KOPT-K1 (cell line): ENCODE measurements around the gene OLIG2.

Experiments used
- H3K27ac ChIP-seq: fragments of 200-600 bp; sonication (generic); 2 replicates; pipeline ENCODE4 v1.5.1; 2016; ENCODE audit warnings: antibody characterized with exemption, mild to moderate bottlenecking, low read depth, low read length; ENCODE audit not compliant: poor library complexity, severe bottlenecking
- H3K36me3 ChIP-seq: fragments of 200-600 bp; sonication (generic); 2 replicates; pipeline ENCODE4 v1.5.1; 2017; ENCODE audit warnings: antibody characterized with exemption, mild to moderate bottlenecking, low read length, moderate library complexity; ENCODE audit not compliant: insufficient read depth
- H3K9me3 ChIP-seq: fragments of 200-600 bp; sonication (generic); 2 replicates; pipeline ENCODE4 v1.5.1; 2017; ENCODE audit warnings: antibody characterized with exemption, low read length, mild to moderate bottlenecking; ENCODE audit not compliant: insufficient read depth, poor library complexity, severe bottlenecking

OLIG2 gene

DNA sequence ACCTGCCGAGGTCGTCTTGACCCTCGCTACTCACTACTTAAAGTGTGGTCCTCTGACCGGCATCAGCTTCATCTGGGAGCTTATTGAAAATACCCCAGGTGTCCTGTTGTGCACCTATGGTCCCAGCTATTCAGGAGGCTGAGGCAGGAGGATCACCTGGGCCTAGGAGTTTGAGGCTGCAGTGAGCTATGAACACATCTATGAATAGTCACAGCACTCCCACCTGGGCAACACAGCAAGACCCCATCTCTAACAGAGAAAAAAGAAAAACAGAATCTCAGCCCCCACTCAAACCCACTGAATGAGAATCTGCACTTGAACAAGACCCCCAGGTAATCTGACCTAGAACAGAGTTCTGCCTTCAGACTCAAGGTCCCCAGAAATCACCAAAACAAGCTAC lies 35.5 kb downstream of the OLIG2 start:
- H3K27ac ChIP-seq: no peak overlapping the region
- no peaks in the 10 kb centered on the region for H3K9me3 ChIP-seq
- H3K36me3 ChIP-seq: no peaks in the 10 kb centered on the region

DNA sequence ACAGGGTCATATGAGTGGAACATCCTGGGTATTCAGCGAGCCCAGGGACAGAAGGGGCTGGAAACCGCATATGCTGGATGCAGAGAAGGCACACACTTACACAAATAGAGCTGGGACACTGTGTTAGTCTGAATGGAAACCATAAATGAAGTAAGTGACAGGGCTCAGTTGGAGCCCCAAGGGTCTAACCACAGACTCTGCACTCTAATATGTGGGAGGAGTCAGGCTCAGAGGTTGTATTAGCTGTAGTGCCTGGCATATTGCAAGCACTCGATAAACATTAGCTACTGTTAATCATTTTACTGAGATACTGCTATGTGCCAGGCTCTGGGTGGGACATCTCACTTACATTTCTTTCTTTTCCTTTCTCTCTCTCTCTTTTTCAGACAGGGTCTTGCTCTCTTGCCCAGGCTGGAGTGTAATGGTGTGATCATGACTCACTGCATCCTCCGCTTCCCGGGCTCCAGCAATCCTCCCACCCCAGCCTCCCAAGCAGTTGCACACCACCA lies 37.7 kb downstream of the OLIG2 start:
- no peak overlapping the region for H3K27ac ChIP-seq
- no peaks in the 10 kb centered on the region for H3K9me3 ChIP-seq
- H3K36me3 ChIP-seq: no peaks in the 10 kb centered on the region

DNA sequence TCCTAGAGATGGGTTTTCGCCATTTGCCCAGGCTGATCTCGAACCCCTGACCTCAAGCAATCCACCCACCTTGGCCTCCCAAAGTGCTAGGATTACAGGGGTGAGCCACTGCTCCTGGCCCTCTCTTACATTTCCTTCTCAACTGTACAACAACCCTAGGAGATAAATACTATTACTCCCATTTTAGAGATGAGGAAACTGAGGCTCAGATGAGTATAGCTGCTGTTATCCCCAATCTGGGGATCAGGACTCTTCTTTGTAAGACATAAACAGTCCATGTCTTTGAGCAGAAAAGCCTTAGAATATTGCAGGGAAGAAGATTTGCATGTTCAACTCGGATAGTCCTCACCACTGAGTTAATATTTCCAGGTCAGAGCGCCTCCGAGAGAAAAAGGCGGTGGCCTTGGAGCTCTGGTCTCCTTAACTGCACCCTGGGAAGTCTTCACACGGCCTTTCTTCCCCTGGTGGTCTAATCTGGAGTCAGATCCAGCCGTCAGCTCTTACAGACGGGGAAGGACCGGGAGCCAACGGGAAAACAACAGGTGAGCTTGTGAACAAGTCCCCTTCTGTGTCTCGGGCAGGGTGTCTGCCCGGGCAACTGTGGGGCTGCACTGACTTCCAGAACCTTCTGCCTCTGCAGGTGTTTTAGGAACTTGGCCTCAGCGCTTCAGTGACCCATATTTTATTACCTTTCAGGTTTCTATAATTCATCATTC lies 38.3 kb downstream of the OLIG2 start:
- Histone ChIP-seq H3K27ac (no peak overlapping the region), H3K9me3 (peaks cover 2% of the 10 kb centered on the region)

DNA sequence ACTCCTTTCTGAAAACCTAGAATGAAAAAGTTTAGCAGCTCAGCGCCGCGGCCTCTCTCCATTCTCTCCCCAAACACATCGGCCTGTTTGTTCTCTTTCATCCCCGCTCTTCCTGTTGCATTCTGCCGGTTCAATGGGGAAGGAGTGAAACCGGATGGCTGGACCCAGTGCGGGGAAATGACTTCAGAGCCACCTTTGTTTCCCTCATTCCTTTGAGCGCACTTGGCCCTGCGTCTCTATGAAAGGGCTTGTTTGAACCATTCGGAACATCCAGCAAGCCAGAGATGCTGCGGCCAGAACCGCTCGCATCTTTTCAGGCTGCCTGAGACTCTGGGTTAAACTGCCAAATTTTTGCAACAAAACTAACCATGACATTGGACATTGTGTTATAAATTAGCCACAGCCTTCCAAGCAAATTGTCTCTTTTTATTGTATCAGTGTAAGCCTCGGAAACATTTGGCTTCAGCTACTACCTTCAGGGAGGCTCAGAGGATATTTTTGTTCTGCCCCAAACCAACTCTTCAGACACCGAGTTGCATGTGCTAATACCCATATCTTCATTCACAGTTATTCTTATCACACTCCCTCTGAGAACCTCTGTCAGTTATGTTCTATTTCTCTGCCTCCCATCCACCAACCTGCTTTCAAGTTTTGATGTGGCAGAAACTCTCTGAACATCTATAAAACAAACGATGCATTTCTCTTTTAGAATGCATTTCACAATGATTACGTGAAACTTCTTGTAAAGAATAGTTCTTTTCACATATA lies 39.1 kb downstream of the OLIG2 start:
- Histone ChIP-seq H3K27ac (no peak overlapping the region), H3K9me3 (peaks cover 8% of the 10 kb centered on the region), H3K36me3 (no peaks in the 10 kb centered on the region)

More for the DNA sequence above, 38.3 kb downstream of the OLIG2 start:
- no peaks in the 10 kb centered on the region for H3K36me3 ChIP-seq

DNA sequence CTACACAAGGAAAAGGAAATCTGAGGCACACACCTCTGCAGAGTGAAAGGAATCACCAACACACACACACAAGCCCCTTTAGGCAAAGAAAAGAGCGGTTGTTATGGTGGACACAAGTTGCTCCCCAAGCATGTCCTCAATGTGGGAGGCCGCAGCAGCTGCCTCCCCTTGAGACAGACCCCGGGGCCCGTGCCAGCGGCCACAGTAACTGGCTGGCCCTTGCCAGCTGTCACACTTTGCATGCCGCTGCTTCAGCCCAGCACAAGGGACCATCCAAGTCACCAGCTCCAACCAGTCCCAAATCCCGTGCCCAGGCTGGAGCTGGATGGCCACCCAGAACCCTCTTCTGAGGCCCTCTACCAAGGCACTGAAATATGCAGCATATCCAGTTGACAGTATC lies 41.3 kb downstream of the OLIG2 start:
- Histone ChIP-seq H3K36me3 (no peaks in the 10 kb centered on the region), H3K9me3 (peaks cover 21% of the 10 kb centered on the region), H3K27ac (peak overlapping the region; percentile 17)

DNA sequence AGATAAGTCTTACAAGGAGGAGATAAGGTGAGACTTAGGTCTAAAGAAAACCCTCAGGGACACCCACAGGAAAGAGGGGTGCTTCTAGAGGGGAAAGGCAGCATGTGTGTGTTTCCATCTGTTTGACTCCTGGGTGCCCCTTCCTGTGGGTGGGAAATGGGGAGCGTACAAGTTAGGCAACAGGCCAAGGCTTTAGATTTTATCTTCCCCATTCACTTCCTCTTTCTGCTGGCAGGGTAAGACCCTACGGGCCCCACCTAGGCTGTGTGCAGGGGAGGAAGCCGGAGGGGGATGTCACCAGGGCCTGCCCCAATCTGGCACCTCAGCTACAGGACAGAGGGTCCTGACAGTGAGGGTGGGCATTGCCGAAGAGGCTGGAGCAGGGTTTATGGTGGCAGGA lies 41.7 kb downstream of the OLIG2 start:
- Histone ChIP-seq H3K36me3 (no peaks in the 10 kb centered on the region), H3K27ac (peak overlapping the region; percentile 17), H3K9me3 (peaks cover 21% of the 10 kb centered on the region)

DNA sequence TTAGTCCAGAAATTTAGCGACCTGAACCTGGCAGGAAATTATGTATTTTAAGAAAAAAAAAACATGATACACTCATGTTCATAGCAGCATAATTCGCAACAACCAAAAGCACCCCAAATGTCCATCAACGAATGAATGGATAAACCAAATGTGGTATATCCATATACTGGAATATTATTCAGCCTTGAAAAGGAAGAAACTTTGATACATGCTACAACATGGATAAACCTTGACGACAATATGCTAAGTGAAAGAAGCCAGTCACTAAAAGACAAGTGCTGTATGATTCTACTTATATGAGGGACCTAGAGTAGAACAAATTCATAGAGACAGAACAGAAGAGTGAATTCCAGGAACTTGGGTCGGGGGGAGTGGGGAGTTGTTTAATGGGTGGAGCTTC lies 43.5 kb downstream of the OLIG2 start:
- H3K9me3 ChIP-seq: peaks cover 21% of the 10 kb centered on the region

DNA sequence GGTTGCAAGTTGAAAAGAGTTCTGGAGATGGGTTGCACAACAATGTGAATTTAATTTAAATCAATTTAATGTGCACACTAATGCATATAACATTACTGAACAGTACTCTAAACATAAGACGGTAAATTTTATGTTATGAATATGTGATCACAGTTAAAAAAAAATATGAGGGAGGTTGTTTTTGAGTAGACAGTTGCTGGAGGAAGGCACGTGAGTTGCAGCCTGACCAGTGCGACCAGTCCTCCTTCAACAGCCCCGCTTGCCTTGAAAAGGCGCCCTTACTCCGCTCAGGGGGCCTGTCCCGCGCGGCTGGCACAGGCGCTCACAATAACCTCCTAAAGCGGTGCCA lies 43.9 kb downstream of the OLIG2 start:
- Histone ChIP-seq H3K27ac (no peak overlapping the region), H3K9me3 (peaks cover 21% of the 10 kb centered on the region)

More for the DNA sequence above, 43.5 kb downstream of the OLIG2 start:
- Histone ChIP-seq H3K27ac (no peak overlapping the region), H3K36me3 (no peaks in the 10 kb centered on the region)

DNA sequence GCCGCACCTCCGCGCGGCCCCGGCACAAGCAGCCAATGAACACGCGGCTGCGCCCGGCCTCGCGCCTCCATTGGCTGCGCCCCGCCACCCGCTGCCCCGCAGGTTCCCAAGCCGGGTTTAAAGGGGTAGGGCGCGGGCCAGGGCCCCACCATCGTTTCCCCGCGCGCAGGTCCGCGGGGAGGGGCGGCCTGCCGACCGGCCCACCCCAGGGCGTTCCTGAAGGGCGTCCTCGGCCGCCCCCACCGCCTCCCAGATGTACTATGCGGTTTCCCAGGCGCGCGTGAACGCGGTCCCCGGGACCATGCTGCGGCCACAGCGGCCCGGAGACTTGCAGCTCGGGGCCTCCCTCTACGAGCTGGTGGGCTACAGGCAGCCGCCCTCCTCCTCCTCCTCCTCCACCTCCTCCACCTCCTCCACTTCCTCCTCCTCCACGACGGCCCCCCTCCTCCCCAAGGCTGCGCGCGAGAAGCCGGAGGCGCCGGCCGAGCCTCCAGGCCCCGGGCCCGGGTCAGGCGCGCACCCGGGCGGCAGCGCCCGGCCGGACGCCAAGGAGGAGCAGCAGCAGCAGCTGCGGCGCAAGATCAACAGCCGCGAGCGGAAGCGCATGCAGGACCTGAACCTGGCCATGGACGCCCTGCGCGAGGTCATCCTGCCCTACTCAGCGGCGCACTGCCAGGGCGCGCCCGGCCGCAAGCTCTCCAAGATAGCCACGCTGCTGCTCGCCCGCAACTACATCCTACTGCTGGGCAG lies 44.4 kb downstream of the OLIG2 start, which contains the start of gene OLIG1:
Gene OLIG1, plus strand, starts transcription at position 148 of the 750 bp plus-strand sequence. Its CDS starts 106 bp downstream, at position 254.
- Histone ChIP-seq H3K36me3 (no peaks in the 10 kb centered on the region), H3K27ac (no peak within 1 kb of the TSS), H3K9me3 (peaks cover 21% of the 10 kb centered on the region)

More for the DNA sequence above, 43.9 kb downstream of the OLIG2 start:
- no peaks in the 10 kb centered on the region for H3K36me3 ChIP-seq

DNA sequence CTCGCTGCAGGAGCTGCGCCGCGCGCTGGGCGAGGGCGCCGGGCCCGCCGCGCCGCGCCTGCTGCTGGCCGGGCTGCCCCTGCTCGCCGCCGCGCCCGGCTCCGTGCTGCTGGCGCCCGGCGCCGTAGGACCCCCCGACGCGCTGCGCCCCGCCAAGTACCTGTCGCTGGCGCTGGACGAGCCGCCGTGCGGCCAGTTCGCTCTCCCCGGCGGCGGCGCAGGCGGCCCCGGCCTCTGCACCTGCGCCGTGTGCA lies 44.9 kb downstream of the OLIG2 start:
- Histone ChIP-seq H3K27ac (no peak overlapping the region), H3K36me3 (no peaks in the 10 kb centered on the region), H3K9me3 (peaks cover 21% of the 10 kb centered on the region)

DNA sequence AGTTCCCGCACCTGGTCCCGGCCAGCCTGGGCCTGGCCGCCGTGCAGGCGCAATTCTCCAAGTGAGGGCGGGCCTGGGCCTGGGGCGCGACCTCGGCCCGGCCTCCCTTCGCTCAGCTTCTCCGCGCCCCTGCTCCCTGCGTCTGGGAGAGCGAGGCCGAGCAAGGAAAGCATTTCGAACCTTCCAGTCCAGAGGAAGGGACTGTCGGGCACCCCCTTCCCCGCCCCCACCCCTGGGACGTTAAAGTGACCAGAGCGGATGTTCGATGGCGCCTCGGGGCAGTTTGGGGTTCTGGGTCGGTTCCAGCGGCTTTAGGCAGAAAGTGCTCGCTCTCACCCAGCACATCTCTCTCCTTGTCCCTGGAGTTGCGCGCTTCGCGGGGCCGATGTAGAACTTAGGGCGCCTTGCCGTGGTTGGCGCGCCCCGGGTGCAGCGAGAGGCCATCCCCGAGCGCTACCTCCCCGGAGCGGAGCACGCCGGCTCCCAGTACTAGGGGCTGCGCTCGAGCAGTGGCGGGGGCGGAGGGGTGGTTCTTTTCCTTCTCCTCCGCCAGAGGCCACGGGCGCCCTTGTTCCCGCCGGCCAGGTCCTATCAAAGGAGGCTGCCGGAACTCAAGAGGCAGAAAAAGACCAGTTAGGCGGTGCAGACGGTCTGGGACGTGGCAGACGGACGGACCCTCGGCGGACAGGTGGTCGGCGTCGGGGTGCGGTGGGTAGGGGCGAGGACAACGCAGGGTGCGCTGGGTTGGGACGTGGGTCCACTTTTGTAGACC lies 45.4 kb downstream of the OLIG2 start:
- no peak overlapping the region for H3K27ac ChIP-seq
- H3K36me3 ChIP-seq: no peaks in the 10 kb centered on the region

DNA sequence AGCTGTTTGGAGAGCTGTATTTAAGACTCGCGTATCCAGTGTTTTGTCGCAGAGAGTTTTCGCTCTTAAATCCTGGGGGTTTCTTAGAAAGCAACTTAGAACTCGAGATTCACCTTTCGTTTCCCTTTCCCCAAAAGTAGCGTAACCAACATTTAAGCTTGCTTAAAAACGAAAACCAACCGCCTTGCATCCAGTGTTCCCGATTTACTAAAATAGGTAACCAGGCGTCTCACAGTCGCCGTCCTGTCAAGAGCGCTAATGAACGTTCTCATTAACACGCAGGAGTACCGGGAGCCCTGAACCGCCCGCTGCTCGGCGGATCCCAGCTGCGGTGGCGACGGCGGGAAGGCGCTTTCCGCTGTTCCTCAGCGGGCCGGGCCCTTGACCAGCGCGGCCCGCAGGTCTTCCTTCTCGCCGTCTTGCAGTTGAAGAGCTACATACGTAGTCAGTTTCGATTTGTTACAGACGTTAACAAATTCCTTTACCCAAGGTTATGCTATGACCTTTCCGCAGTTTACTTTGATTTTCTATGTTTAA lies 46.1 kb downstream of the OLIG2 start:
- H3K36me3 ChIP-seq: no peaks in the 10 kb centered on the region
- peaks cover 21% of the 10 kb centered on the region for H3K9me3 ChIP-seq
- no peak overlapping the region for H3K27ac ChIP-seq

More for the DNA sequence above, 45.4 kb downstream of the OLIG2 start:
- H3K9me3 ChIP-seq: peaks cover 21% of the 10 kb centered on the region

DNA sequence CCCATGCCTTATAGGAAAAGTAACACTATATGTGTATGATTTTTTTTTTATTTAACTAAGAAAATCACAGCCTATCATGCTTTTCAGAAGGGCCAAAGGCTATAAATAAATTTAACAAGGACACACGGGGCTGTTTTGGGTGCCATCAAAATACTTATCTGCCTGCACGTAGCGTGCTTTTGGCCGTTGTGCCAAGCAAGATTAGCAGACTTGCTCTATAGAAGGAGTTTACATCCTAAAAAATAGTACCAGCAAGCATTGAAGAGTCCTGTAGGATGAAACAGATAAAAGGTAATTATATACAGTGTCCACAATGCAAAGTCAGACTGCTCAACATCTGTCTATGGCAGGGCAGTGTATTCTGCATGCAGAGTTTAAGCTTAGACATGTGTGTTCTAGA lies 47.9 kb downstream of the OLIG2 start:
- peaks cover 21% of the 10 kb centered on the region for H3K9me3 ChIP-seq
- no peaks in the 10 kb centered on the region for H3K36me3 ChIP-seq
- no peak overlapping the region for H3K27ac ChIP-seq

DNA sequence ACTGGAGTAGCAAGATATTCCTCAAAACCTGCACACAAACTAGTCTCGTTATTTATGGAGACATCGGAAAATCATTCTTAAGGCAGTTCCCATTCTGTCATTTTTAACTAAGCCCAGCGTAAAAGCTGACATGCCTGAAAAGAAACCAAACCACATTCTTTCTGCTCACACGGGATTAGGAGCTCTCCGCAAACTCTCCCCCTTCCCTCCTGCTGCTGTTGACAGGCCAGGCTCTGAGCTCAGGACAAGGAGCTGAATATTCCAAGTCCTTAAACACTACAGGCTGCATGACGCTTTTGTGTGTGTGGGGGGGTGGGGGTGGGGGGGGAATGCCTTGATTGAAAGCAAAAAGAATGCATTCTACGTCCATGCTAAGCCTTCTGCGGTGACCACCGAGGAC lies 49.4 kb downstream of the OLIG2 start:
- H3K27ac ChIP-seq: no peak overlapping the region
- H3K9me3 ChIP-seq: peaks cover 13% of the 10 kb centered on the region
- H3K36me3 ChIP-seq: no peaks in the 10 kb centered on the region
